Parathyroid adenoma (tissue), 2 donors: ENCODE results near the gene NBAS.

ENCODE experiments used
- H2AFZ ChIP-seq: fragments of 300-600 bp; sonication (generic); one replicate; pipeline ENCODE4 v1.7.0; 2017; ENCODE audit warnings: antibody characterized with exemption, mild to moderate bottlenecking
- H3K27ac ChIP-seq: fragments of 300-600 bp; sonication (generic); one replicate; pipeline ENCODE4 v1.7.0; 2017
- H3K27me3 ChIP-seq: fragments of 300-600 bp; sonication (generic); one replicate; pipeline ENCODE4 v1.7.0; 2017; ENCODE audit warnings: low read length; ENCODE audit not compliant: control insufficient read depth, insufficient read depth
- H3K36me3 ChIP-seq: fragments of 300-600 bp; sonication (generic); one replicate; pipeline ENCODE4 v1.7.0; 2017; ENCODE audit warnings: low read length; ENCODE audit not compliant: control insufficient read depth, insufficient read depth
- H3K4me1 ChIP-seq: fragments of 300-600 bp; sonication (generic); one replicate; pipeline ENCODE4 v1.7.0; 2017; ENCODE audit warnings: control low read depth
- H3K4me2 ChIP-seq: fragments of 300-600 bp; sonication (generic); one replicate; pipeline ENCODE4 v1.7.0; 2017; ENCODE audit warnings: low read length
- H3K4me3 ChIP-seq: fragments of 300-600 bp; sonication (generic); one replicate; pipeline ENCODE4 v1.7.0; 2017; ENCODE audit warnings: low read depth, low read length
- H3K79me2 ChIP-seq: fragments of 300-600 bp; sonication (generic); one replicate; pipeline ENCODE4 v1.7.0; 2017; ENCODE audit warnings: control low read depth
- H3K9ac ChIP-seq: fragments of 300-600 bp; sonication (generic); one replicate; pipeline ENCODE4 v1.7.0; 2017; ENCODE audit warnings: mild to moderate bottlenecking
- H3K9me3 ChIP-seq: fragments of 300-600 bp; sonication (generic); one replicate; pipeline ENCODE4 v1.7.0; 2017; ENCODE audit warnings: low read length; ENCODE audit not compliant: control insufficient read depth
- CTCF ChIP-seq: fragments of 300-600 bp; sonication (generic); IDR thresholded peaks from one replicate; pipeline ENCODE4 v1.7.0; 2017; ENCODE audit warnings: antibody characterized with exemption, mild to moderate bottlenecking
- donor health status: primary hyperparathyroidism.

NBAS gene

GRCh38 chr2:15566912-15567311 is 5.8 kb upstream of the NBAS start:
- no peaks in the 10 kb centered on the region for H3K79me2 ChIP-seq
- no peak for TF ChIP-seq CTCF
- H3K27me3 ChIP-seq = no peaks in the 10 kb centered on the region
- H3K4me2 ChIP-seq = no peak overlapping the region
- no peak overlapping the region for H3K9ac ChIP-seq
- H3K36me3 ChIP-seq = no peaks in the 10 kb centered on the region
- H3K9me3 ChIP-seq = no peaks in the 10 kb centered on the region
- no peak overlapping the region for H3K27ac ChIP-seq
- no peaks in the 10 kb centered on the region for H3K4me1 ChIP-seq
- no peak overlapping the region for H3K4me3 ChIP-seq
- no peak overlapping the region for H2AFZ ChIP-seq

- Histone ChIP-seq H3K9me3 (no peaks in the 10 kb centered on the region), H3K4me3 (no peak overlapping the region)
- no peak for TF ChIP-seq CTCF
Measured at GRCh38 chr2:15565994-15566671, 5.0 kb upstream of the NBAS start.

GRCh38 chr2:15565392-15565791 is 4.3 kb upstream of the NBAS start:
- Histone ChIP-seq H3K79me2 (no peaks in the 10 kb centered on the region), H3K9me3 (no peaks in the 10 kb centered on the region), H3K27me3 (no peaks in the 10 kb centered on the region)

More at GRCh38 chr2:15565994-15566671, 5.0 kb upstream of the NBAS start:
- no peak overlapping the region for H3K4me2 ChIP-seq
- H3K36me3 ChIP-seq = no peaks in the 10 kb centered on the region
- no peaks in the 10 kb centered on the region for H3K79me2 ChIP-seq
- no peak overlapping the region for H3K9ac ChIP-seq
- no peak overlapping the region for H2AFZ ChIP-seq
- H3K4me1 ChIP-seq = no peaks in the 10 kb centered on the region
- H3K27ac ChIP-seq = no peak overlapping the region
- H3K27me3 ChIP-seq = no peaks in the 10 kb centered on the region

GRCh38 chr2:15563227-15564100 is 2.3 kb upstream of the NBAS start:
- no peak overlapping the region for H3K27ac ChIP-seq
- no peak overlapping the region for H3K4me3 ChIP-seq
- H3K9me3 ChIP-seq = no peaks in the 10 kb centered on the region
- no peaks in the 10 kb centered on the region for H3K79me2 ChIP-seq
- H3K36me3 ChIP-seq = no peaks in the 10 kb centered on the region
- no peak overlapping the region for H2AFZ ChIP-seq
- H3K9ac ChIP-seq = no peak overlapping the region
- no peak for TF ChIP-seq CTCF
- H3K4me2 ChIP-seq = no peak overlapping the region
- H3K27me3 ChIP-seq = no peaks in the 10 kb centered on the region
- no peaks in the 10 kb centered on the region for H3K4me1 ChIP-seq

More at GRCh38 chr2:15565392-15565791, 4.3 kb upstream of the NBAS start:
- Histone ChIP-seq H3K27ac (no peak overlapping the region), H3K36me3 (no peaks in the 10 kb centered on the region), H3K4me1 (no peaks in the 10 kb centered on the region), H3K4me3 (no peak overlapping the region), H3K4me2 (no peak overlapping the region), H3K9ac (no peak overlapping the region), H2AFZ (no peak overlapping the region)
- no peak for TF ChIP-seq CTCF
